Measurements from ENCODE around the gene GAS7. TPM values are rescaled to one million over a fixed set of nuclear protein-coding genes. Genes with fewer than 3 reads are reported as not detected.

The GAS7 gene
- total and polyA plus RNA-seq, 9 of the 15 experiments (the other 6 are each of a cell fraction or from before 2014, with no cell fraction given) = 0.11 to 0.33 TPM; not detected in 7

DNA sequence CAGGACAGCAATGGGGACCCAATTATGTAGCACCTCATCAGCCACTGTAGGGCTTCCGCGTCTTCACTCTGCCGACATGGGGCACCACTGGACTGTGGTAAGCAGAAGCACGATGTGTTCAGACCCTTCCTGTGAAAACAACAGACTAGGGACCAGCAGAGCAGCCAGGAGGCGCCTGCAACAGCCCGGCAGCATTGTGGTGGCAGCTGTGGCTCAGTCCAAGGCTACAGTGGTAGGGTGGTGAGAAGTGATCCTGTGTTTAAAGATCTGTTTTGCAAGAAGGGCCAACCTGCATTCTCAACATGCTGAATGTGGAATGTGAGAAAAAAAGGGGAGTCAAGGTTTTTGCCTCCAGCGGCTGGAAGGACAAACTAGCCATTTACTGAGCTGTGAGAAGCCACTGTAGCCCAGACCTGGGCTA lies 80.8 kb downstream of the GAS7 start:
- H3K4me2 ChIP-seq (ENCODE audit: insufficient read depth, low read length) = no peak overlapping the region
- H4K20me1 ChIP-seq (replicated peaks; ENCODE audit: control insufficient read depth, insufficient read depth, low read length) = no peaks in the 10 kb centered on the region
- FAIRE-seq (no peak), DNase-seq (ENCODE audit: extremely low read depth in 1 of 4, low spot score in 3 of 4) (no peak), ATAC-seq (no peak)
- H3K27me3 ChIP-seq (ENCODE audit: control insufficient read depth in 2 of 2, insufficient read depth in 2 of 2, low read length in 2 of 2) = peaks cover 0 to 4% of the 10 kb centered on the region in 2 experiments; a peak in 1 of 5 replicates
- ChIA-PET POLR2A (no interaction called here), CTCF (ENCODE audit: low intra/inter-chr PET ratio) (no interaction called here)
- no peak overlapping the region for H3K4me3 ChIP-seq
- no peak overlapping the region for H3K9ac ChIP-seq (ENCODE audit: insufficient read depth in 1 of 2, low read depth in 2 of 2, low read length in 2 of 2)
- H2AFZ ChIP-seq (ENCODE audit: low read depth, low read length) = no peak overlapping the region
- 4% methylated on average over 5 of the region's 7 CpGs for WGBS (ENCODE audit: insufficient coverage, low coverage, missing lambda C conversion rate)
- no peaks in the 10 kb centered on the region for H3K79me2 ChIP-seq (ENCODE audit: control insufficient read depth, insufficient read depth, low read length)
- in situ Hi-C loops (cut with MboI) = no loop called here
- no TSS peak for BruUV-seq (replicated peaks)
- H3K9me3 ChIP-seq (replicated peaks; ENCODE audit: control insufficient read depth, insufficient read depth, low read depth, low read length) = no peaks in the 10 kb centered on the region
- TF ChIP-seq TGIF2 (CRISPR knock-in tag; IDR thresholded peaks at IDR 0.05) (no peak), ZNF282 (CRISPR knock-in tag; IDR thresholded peaks at IDR 0.05) (no peak), MEF2A (IDR thresholded peaks at IDR 0.05; ENCODE audit: control insufficient read depth, low read depth, low read length) (no peak), L3MBTL2 (IDR thresholded peaks at IDR 0.05) (no peak)
- TF ChIP-seq, protein P1, sequence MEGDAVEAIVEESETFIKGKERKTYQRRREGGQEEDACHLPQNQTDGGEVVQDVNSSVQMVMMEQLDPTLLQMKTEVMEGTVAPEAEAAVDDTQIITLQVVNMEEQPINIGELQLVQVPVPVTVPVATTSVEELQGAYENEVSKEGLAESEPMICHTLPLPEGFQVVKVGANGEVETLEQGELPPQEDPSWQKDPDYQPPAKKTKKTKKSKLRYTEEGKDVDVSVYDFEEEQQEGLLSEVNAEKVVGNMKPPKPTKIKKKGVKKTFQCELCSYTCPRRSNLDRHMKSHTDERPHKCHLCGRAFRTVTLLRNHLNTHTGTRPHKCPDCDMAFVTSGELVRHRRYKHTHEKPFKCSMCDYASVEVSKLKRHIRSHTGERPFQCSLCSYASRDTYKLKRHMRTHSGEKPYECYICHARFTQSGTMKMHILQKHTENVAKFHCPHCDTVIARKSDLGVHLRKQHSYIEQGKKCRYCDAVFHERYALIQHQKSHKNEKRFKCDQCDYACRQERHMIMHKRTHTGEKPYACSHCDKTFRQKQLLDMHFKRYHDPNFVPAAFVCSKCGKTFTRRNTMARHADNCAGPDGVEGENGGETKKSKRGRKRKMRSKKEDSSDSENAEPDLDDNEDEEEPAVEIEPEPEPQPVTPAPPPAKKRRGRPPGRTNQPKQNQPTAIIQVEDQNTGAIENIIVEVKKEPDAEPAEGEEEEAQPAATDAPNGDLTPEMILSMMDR (IDR thresholded peaks at IDR 0.05 in 2 of 3, conservative IDR thresholded peaks at IDR 0.05 in 1 of 3; ENCODE audit: insufficient read depth in 2 of 3, low read depth in 1 of 3, low read length in 3 of 3) = 0 out of 6 replicates have a peak, but pooled peaks of 1 of the 3 experiments have one; percentile 6
- intact Hi-C loops (cut with micrococcal nuclease) = no loop called here
- no peak overlapping the region for H3K27ac ChIP-seq (ENCODE audit: extremely low read depth, low read depth, low read length)
- H3K4me1 ChIP-seq (replicated peaks in 1 of 2; ENCODE audit: control insufficient read depth in 2 of 2, insufficient read depth in 2 of 2, low read length in 2 of 2) = no peaks in the 10 kb centered on the region
- H3K36me3 ChIP-seq (ENCODE audit: control insufficient read depth, insufficient read depth, low read length) = no peaks in the 10 kb centered on the region
- H3K9me1 ChIP-seq (ENCODE audit: control insufficient read depth, insufficient read depth, low read length) = no peaks in the 10 kb centered on the region
